ENCODE results near the gene AIPL1. TPM values are rescaled to one million over a fixed set of nuclear protein-coding genes. Genes with fewer than 3 reads are reported as not detected.

AIPL1 gene
- total and polyA plus RNA-seq, 10 of the 15 experiments (the other 5 are each of a cell fraction or from before 2014, with no cell fraction given), result not detected

DNA sequence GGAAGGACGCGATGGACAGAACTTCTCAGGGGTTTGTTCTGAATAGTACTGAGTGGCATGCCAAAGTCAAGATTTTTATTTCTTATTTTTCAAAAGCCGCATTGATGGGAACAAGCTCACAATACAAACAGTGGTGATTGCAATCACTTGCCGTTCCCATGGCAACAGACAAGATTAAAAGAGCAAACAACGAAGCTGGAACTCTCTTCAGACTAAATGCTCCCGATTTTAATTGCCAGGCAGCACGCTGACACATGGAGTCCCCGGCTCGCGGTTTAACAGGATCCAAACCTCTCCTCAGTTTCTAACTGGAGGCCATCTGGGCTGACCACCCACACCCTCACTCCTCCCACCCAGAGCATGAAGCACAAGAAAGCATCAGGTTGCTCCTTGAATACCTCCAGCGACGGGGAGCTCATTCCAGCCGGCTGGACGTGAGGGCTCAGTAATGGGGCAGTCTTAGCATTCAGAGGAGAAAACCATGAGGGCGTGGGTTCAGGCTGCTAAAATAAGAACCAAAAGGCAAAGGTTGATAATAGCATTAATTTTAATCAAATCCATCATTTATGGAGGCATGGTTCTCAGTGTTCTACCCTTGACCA is 41.5 kb downstream of the AIPL1 start:
- H3K27me3 ChIP-seq (replicated peaks in 1 of 2; ENCODE audit: control insufficient read depth in 2 of 2, insufficient read depth in 2 of 2, low read length in 1 of 2), result no peaks in the 10 kb centered on the region
- ChIA-PET CTCF (no interaction called here), RAD21 (ENCODE audit: unreplicated experiment) (no interaction called here), POLR2A (no interaction called here), SMC1A (ENCODE audit: uncharacterized antibody, unreplicated experiment) (no interaction called here)
- intact Hi-C loops (cut with micrococcal nuclease; ENCODE audit: unreplicated experiment) (no loop called here), in situ Hi-C loops (cut with MboI) (no loop called here)
- H2AFZ ChIP-seq (ENCODE audit: control insufficient read depth, low read depth, low read length), result no peak overlapping the region
- ATAC-seq, result no peak
- FAIRE-seq, result no peak
- H3K36me3 ChIP-seq (ENCODE audit: control insufficient read depth in 2 of 2, insufficient read depth in 2 of 2, low read length in 1 of 2), result no peaks in the 10 kb centered on the region
- no peaks in the 10 kb centered on the region for H3K79me2 ChIP-seq (ENCODE audit: control insufficient read depth, insufficient read depth, low read length)
- H3K4me3 ChIP-seq, result no peak overlapping the region
- H3K4me2 ChIP-seq (ENCODE audit: control insufficient read depth, insufficient read depth), result no peak overlapping the region
- no peak overlapping the region for H3K27ac ChIP-seq (ENCODE audit: control insufficient read depth, insufficient read depth)
- no peaks in the 10 kb centered on the region for H3K4me1 ChIP-seq (ENCODE audit: control insufficient read depth, insufficient read depth, low read length)
- H3K9me3 ChIP-seq (replicated peaks; ENCODE audit: control insufficient read depth, insufficient read depth, low read length), result no peaks in the 10 kb centered on the region
- no peak overlapping the region for H3K9ac ChIP-seq (ENCODE audit: control insufficient read depth, insufficient read depth, low read length)
- 46% methylated on average over 15 of the region's 15 CpGs for WGBS (ENCODE audit: insufficient coverage, insufficient replicate concordance, low lambda C conversion rate, missing lambda C conversion rate)
- H4K20me1 ChIP-seq (ENCODE audit: control insufficient read depth, insufficient read depth), result no peaks in the 10 kb centered on the region
- TF ChIP-seq DPF2 (IDR thresholded peaks at IDR 0.05), result no peak
- TF ChIP-seq CHD2 (IDR thresholded peaks at IDR 0.05; ENCODE audit: borderline replicate concordance, low read depth, low read length), result no peak
- TF ChIP-seq EED (IDR thresholded peaks at IDR 0.05; ENCODE audit: low read depth), result no peak
- no peak for TF ChIP-seq TCF7 (IDR thresholded peaks at IDR 0.05; ENCODE audit: borderline replicate concordance)
- TF ChIP-seq GABPA (IDR thresholded peaks at IDR 0.05; ENCODE audit: low read depth), result no peak
- no peak for TF ChIP-seq NFYA (IDR thresholded peaks at IDR 0.05; ENCODE audit: borderline replicate concordance, low read depth, low read length)
- no peak for TF ChIP-seq SUZ12 (IDR thresholded peaks at IDR 0.05; ENCODE audit: unreplicated experiment)
- TF ChIP-seq, protein P1, sequence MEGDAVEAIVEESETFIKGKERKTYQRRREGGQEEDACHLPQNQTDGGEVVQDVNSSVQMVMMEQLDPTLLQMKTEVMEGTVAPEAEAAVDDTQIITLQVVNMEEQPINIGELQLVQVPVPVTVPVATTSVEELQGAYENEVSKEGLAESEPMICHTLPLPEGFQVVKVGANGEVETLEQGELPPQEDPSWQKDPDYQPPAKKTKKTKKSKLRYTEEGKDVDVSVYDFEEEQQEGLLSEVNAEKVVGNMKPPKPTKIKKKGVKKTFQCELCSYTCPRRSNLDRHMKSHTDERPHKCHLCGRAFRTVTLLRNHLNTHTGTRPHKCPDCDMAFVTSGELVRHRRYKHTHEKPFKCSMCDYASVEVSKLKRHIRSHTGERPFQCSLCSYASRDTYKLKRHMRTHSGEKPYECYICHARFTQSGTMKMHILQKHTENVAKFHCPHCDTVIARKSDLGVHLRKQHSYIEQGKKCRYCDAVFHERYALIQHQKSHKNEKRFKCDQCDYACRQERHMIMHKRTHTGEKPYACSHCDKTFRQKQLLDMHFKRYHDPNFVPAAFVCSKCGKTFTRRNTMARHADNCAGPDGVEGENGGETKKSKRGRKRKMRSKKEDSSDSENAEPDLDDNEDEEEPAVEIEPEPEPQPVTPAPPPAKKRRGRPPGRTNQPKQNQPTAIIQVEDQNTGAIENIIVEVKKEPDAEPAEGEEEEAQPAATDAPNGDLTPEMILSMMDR (IDR thresholded peaks at IDR 0.05 in 2 of 3, conservative IDR thresholded peaks at IDR 0.05 in 1 of 3; ENCODE audit: control insufficient read depth in 2 of 3, extremely low read depth in 1 of 3, insufficient read depth in 1 of 3, low read depth in 3 of 3, low read length in 3 of 3), result no peak
- no peak for TF ChIP-seq IKZF2 (IDR thresholded peaks at IDR 0.05)
- no peak for TF ChIP-seq CEBPB (IDR thresholded peaks at IDR 0.05; ENCODE audit: borderline replicate concordance in 1 of 2, low read depth in 2 of 2, low read length in 2 of 2)
- no peak for TF ChIP-seq POLR2A (IDR thresholded peaks at IDR 0.05; ENCODE audit: low read depth, low read length)
- TF ChIP-seq, protein P2, sequence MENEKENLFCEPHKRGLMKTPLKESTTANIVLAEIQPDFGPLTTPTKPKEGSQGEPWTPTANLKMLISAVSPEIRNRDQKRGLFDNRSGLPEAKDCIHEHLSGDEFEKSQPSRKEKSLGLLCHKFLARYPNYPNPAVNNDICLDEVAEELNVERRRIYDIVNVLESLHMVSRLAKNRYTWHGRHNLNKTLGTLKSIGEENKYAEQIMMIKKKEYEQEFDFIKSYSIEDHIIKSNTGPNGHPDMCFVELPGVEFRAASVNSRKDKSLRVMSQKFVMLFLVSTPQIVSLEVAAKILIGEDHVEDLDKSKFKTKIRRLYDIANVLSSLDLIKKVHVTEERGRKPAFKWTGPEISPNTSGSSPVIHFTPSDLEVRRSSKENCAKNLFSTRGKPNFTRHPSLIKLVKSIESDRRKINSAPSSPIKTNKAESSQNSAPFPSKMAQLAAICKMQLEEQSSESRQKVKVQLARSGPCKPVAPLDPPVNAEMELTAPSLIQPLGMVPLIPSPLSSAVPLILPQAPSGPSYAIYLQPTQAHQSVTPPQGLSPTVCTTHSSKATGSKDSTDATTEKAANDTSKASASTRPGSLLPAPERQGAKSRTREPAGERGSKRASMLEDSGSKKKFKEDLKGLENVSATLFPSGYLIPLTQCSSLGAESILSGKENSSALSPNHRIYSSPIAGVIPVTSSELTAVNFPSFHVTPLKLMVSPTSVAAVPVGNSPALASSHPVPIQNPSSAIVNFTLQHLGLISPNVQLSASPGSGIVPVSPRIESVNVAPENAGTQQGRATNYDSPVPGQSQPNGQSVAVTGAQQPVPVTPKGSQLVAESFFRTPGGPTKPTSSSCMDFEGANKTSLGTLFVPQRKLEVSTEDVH (IDR thresholded peaks at IDR 0.05; ENCODE audit: low read depth, partially characterized antibody), result no peak
- DNase-seq (ENCODE audit: low read depth, low spot score), result no peak
- no TSS peak for BruUV-seq (replicated peaks)
